Peyer's patch (tissue), 4 donors: ENCODE measurements around the gene RAPGEF2. TPM values are rescaled to one million over a fixed set of nuclear protein-coding genes. Genes with fewer than 3 reads are reported as not detected.
"Not testable (repeated sequence)": the region's sequence is repeated elsewhere in the genome, so short reads cannot be mapped to it uniquely, and the experiment has no call there.

Experiments
- DNase-seq, 3 donors: peaks; one replicate each; pipeline ENCODE4 v3.0.0-alpha.2; 2017 to 2019
- H3K27ac ChIP-seq, 4 donors: fragments of 200-600 bp; sonication (generic); one replicate each; pipeline ENCODE4 v1.5.1; 2016 to 2019
- H3K27me3 ChIP-seq, 2 donors: fragments of 200-600 bp; sonication (generic); one replicate each; pipeline ENCODE4 v1.5.1; 2019
- H3K36me3 ChIP-seq, 3 donors: fragments of 200-600 bp; sonication (generic); one replicate each; pipeline ENCODE4 v1.5.1; 2016 to 2019
- H3K4me1 ChIP-seq, 4 donors: fragments of 200-600 bp; sonication (generic); one replicate each; pipeline ENCODE4 v1.5.1; 2016 to 2019
- H3K4me3 ChIP-seq, 4 donors: fragments of 200-600 bp; sonication (generic); 1 replicate in 3 of 4; 2 replicates in 1 of 4; pipeline ENCODE4 v1.5.1; 2016 to 2019; ENCODE audit warnings: mild to moderate bottlenecking in 1 of 4
- H3K9me3 ChIP-seq, 4 donors: fragments of 200-600 bp; sonication (generic); one replicate each; pipeline ENCODE4 v1.5.1; 2016 to 2019; ENCODE audit warnings: mild to moderate bottlenecking in 1 of 4
- POLR2A ChIP-seq, 2 donors: fragments of 450-650 bp; IDR thresholded peaks; one replicate each; pipeline ENCODE4 v1.5.1; 2017; ENCODE audit warnings: antibody characterized with exemption in 2 of 2, mild to moderate bottlenecking in 2 of 2, moderate library complexity in 2 of 2
- total RNA-seq, 4 donors: library from RNA; depleted of rRNA; stranded (reverse); fragments of >200 nt; gene quantifications; one replicate each; pipeline ENCODE4 v1.1.0, GENCODE V29; 2016
- TF ChIP-seq, protein P1 (sequence below), 6 experiments: fragments of 450-650 bp in 4 of 6; fragments of 200-600 bp in 2 of 6; sonication (generic) in 1 of 6; IDR thresholded peaks; one replicate each; pipeline ENCODE4 v1.5.1; 2017 to 2019; ENCODE audit warnings: antibody characterized with exemption in 6 of 6, mild to moderate bottlenecking in 3 of 6, moderate library complexity in 1 of 6

The RAPGEF2 gene
- total RNA-seq, 4 donors from 2014 or later, result 30.1 to 81.7 (median 41.4) TPM

DNA sequence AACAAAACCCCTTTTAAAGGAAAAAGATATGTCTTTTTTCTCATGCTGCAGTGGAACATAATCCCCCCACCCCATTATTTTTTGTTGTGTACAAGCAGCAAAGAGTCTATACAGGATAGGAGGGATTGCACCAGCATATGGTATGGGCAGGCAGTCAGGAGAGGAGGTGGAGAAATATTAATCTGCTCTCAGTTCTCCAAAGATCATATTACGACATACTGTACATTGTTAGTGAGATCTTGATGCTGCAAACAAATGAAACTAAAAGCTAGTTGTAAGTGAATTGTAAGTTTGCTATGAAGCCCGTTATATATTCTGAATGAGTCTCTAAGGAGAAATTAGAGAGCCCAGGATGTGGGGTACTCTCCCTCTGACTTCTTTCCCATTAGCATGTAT lies 75.3 kb downstream of the RAPGEF2 start:
- H3K36me3 ChIP-seq, result no peaks in the 10 kb centered on the region
- H3K9me3 ChIP-seq, result no peaks in the 10 kb centered on the region
- no peak overlapping the region for H3K4me3 ChIP-seq
- DNase-seq, result no peak
- peaks cover 0 to 17% (median 0%) of the 10 kb centered on the region in 4 donors for H3K4me1 ChIP-seq
- TF ChIP-seq POLR2A (IDR thresholded peaks at IDR 0.05), result no peak
- TF ChIP-seq, protein P1, sequence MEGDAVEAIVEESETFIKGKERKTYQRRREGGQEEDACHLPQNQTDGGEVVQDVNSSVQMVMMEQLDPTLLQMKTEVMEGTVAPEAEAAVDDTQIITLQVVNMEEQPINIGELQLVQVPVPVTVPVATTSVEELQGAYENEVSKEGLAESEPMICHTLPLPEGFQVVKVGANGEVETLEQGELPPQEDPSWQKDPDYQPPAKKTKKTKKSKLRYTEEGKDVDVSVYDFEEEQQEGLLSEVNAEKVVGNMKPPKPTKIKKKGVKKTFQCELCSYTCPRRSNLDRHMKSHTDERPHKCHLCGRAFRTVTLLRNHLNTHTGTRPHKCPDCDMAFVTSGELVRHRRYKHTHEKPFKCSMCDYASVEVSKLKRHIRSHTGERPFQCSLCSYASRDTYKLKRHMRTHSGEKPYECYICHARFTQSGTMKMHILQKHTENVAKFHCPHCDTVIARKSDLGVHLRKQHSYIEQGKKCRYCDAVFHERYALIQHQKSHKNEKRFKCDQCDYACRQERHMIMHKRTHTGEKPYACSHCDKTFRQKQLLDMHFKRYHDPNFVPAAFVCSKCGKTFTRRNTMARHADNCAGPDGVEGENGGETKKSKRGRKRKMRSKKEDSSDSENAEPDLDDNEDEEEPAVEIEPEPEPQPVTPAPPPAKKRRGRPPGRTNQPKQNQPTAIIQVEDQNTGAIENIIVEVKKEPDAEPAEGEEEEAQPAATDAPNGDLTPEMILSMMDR (IDR thresholded peaks at IDR 0.05), result no peak
- no peaks in the 10 kb centered on the region for H3K27me3 ChIP-seq
- no peak overlapping the region for H3K27ac ChIP-seq

GRCh38 chr4:159178979-159179969 lies 76.4 kb downstream of the RAPGEF2 start:
- Histone ChIP-seq H3K27ac (peak overlapping the region in 1 of 4 donors; percentile 17), H3K4me1 (peaks cover 0 to 13% (median 0%) of the 10 kb centered on the region in 4 donors)
- TF ChIP-seq, protein P1 (IDR thresholded peaks at IDR 0.05), result no peak
- TF ChIP-seq POLR2A (IDR thresholded peaks at IDR 0.05), result no peak

DNA sequence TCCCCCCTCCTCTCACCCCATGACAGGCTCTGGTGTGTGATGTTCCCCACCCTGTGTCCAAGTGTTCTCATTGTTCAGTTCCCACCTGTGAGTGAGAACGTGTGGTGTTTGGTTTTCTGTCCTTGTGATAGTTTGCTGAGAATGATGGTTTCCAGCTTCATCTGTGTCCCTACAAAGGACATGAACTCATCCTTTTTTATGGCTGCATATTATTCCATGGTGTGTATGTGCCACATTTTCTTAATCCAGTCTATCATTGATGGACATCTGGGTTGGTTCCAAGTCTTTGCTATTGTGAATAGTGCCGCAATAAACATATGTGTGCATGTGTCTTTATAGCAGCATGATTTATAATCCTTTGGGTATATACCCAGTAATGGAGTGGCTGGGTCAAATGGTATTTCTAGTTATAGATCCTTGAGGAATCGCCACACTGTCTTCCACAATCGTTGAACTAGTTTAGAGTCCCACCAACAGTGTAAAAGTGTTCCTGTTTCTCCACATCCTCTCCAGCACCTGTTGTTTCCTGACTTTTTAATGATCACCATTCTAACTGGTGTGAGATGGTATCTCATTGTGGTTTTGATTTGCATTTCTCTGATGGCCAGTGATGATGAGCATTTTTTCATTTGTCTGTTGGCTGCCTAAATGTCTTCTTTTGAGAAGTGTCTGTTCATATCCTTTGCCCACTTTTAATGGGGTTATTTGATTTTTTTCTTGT lies 81.2 kb downstream of the RAPGEF2 start:
- not testable (repeated sequence) for H3K27ac ChIP-seq, H3K9me3 ChIP-seq

More at GRCh38 chr4:159178979-159179969, 76.4 kb downstream of the RAPGEF2 start:
- Histone ChIP-seq H3K9me3 (no peaks in the 10 kb centered on the region), H3K27me3 (no peaks in the 10 kb centered on the region), H3K36me3 (no peaks in the 10 kb centered on the region), H3K4me3 (no peak overlapping the region)
- DNase-seq, result no peak

DNA sequence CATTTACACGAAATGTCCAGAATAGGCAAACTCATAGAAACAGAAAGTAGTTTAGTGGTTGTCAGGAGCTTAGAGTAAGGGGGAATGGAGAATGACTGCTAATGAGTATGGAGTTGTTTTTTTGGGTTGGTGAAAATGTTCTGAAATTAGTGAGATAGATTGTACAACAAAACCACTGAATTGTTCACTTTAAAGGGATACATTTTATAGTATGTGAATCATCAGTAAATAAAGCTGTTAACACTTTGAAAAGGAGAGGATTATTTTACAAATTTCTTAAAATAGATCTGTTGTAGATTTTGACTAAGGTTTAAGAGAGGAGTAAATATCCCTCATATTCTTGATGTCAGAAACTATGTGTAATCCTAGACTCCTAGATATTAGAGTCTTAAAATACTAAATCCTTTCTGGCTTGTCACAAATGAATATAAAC lies 82.7 kb downstream of the RAPGEF2 start:
- H3K27ac ChIP-seq, result no peak overlapping the region
- H3K36me3 ChIP-seq, result no peaks in the 10 kb centered on the region
- DNase-seq, result no peak
- no peak overlapping the region for H3K4me3 ChIP-seq
- H3K9me3 ChIP-seq, result no peaks in the 10 kb centered on the region
- H3K27me3 ChIP-seq, result no peaks in the 10 kb centered on the region
- no peak for TF ChIP-seq POLR2A (IDR thresholded peaks at IDR 0.05)
- TF ChIP-seq, protein P1 (IDR thresholded peaks at IDR 0.05), result no peak
- H3K4me1 ChIP-seq, result no peaks in the 10 kb centered on the region

More for the DNA sequence above, 81.2 kb downstream of the RAPGEF2 start:
- not testable (repeated sequence) for H3K27me3 ChIP-seq, H3K4me1 ChIP-seq, H3K4me3 ChIP-seq, DNase-seq, H3K36me3 ChIP-seq

DNA sequence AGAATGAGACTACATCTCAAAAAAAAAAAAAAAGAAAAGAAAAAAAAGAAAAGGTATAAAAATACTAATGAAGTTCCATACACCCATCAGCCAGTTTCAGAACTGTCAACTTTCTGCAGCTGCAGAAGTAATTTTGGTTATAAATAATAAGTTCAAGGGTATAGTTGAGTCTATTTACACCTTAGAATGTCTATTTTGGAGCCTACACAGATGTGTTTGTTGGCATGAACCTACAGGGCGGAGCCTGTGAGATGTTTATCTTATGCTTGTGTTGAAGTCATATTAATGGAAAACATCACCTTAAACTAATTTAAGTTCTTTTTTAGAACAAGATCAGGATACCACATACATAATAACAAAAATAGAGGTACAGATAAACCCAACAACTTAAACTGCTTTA lies 85.8 kb downstream of the RAPGEF2 start:
- H3K27me3 ChIP-seq, result no peaks in the 10 kb centered on the region
- no peak overlapping the region for H3K4me3 ChIP-seq
- no peak overlapping the region for H3K27ac ChIP-seq
- DNase-seq, result no peak
- TF ChIP-seq POLR2A (IDR thresholded peaks at IDR 0.05), result no peak
- TF ChIP-seq, protein P1 (IDR thresholded peaks at IDR 0.05), result no peak
- no peaks in the 10 kb centered on the region for H3K36me3 ChIP-seq
- no peaks in the 10 kb centered on the region for H3K9me3 ChIP-seq
- no peaks in the 10 kb centered on the region for H3K4me1 ChIP-seq

DNA sequence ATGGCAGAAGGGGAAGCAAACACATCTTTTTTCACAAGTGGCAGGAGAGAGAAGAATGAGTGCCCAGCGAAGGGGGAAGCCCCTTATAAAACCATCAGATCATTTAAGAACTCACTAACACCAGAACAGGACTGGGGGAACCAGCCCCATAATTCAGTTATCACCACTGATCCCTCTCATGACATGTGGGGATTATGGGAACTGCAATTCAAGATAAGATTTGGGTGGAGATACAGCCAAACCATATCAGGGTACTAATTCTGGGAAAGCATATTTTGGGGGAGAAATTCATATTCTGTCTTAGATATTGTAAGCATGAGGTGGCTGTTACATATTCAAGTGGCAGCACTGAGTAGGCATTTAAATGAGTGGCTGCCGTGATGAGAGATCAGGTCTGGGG lies 87.8 kb downstream of the RAPGEF2 start:
- Histone ChIP-seq H3K36me3 (no peaks in the 10 kb centered on the region), H3K9me3 (no peaks in the 10 kb centered on the region), H3K4me1 (no peaks in the 10 kb centered on the region), H3K4me3 (no peak overlapping the region), H3K27me3 (no peaks in the 10 kb centered on the region), H3K27ac (no peak overlapping the region)
- no peak for TF ChIP-seq POLR2A (IDR thresholded peaks at IDR 0.05)
- TF ChIP-seq, protein P1 (IDR thresholded peaks at IDR 0.05), result no peak
- no peak for DNase-seq
